HepG2 (cell line): ENCODE results near the gene CD58. TPM values are rescaled to one million over a fixed set of nuclear protein-coding genes. Genes with fewer than 3 reads are reported as not detected.

ENCODE experiments used
- AHDC1 ChIP-seq: sonication (generic); formaldehyde crosslinking; IDR thresholded peaks from 2 replicates; pipeline ENCODE4 v1.5.1; 2020; ENCODE audit warnings: mild to moderate bottlenecking, missing genetic modification reagents, borderline replicate concordance
- ASH2L ChIP-seq: fragments of 300-600, 200-600 bp; sonication (generic); IDR thresholded peaks from 2 replicates; pipeline ENCODE4 v1.7.0; 2017; ENCODE audit warnings: low read depth, mild to moderate bottlenecking, moderate library complexity, mixed read lengths, low read length; ENCODE audit not compliant: insufficient read length
- CHCHD3 ChIP-seq: sonication (generic); formaldehyde crosslinking; IDR thresholded peaks from 2 replicates; pipeline ENCODE4 v1.8.0; 2022; ENCODE audit warnings: mild to moderate bottlenecking, missing genetic modification reagents, moderate library complexity
- HNRNPL ChIP-seq: fragments of 200-400 bp; formaldehyde crosslinking; IDR thresholded peaks from 2 replicates; pipeline ENCODE4 v1.6.1; 2017; ENCODE audit warnings: mild to moderate bottlenecking, low read depth, low read length
- HOXD1 ChIP-seq: sonication (generic); formaldehyde crosslinking; IDR thresholded peaks from 2 replicates; pipeline ENCODE4 v1.5.0; 2020; ENCODE audit warnings: missing genetic modification reagents
- MXI1 ChIP-seq: IDR thresholded peaks from 3 replicates; pipeline ENCODE4 v1.6.1; 2012; ENCODE audit warnings: low read depth, low read length, inconsistent platforms, borderline replicate concordance
- NFIC ChIP-seq: IDR thresholded peaks from 2 replicates; pipeline ENCODE4 v1.6.1; 2012; ENCODE audit warnings: mild to moderate bottlenecking, low read length, inconsistent platforms
- PCBP2 ChIP-seq: fragments of 200-400 bp; formaldehyde crosslinking; optimal IDR thresholded peaks from 2 replicates; pipeline ENCODE3; 2018; ENCODE audit warnings: low read length, low read depth; ENCODE audit not compliant: poor library complexity, severe bottlenecking
- POLR2G ChIP-seq: fragments of 200-400 bp; formaldehyde crosslinking; IDR thresholded peaks from 2 replicates; pipeline ENCODE4 v1.6.1; 2018; ENCODE audit warnings: mild to moderate bottlenecking, low read depth, low read length, moderate library complexity
- RBFOX2 ChIP-seq: fragments of 200-400 bp; formaldehyde crosslinking; IDR thresholded peaks from 2 replicates; pipeline ENCODE4 v1.6.1; 2017; ENCODE audit warnings: low read depth, mild to moderate bottlenecking, low read length
- SYNCRIP ChIP-seq: fragments of 200-400 bp; formaldehyde crosslinking; IDR thresholded peaks from 2 replicates; pipeline ENCODE4 v1.6.1; 2018; ENCODE audit warnings: mild to moderate bottlenecking, low read depth, low read length; ENCODE audit not compliant: insufficient read depth
- TOPORS ChIP-seq: sonication (generic); formaldehyde crosslinking; IDR thresholded peaks from 2 replicates; pipeline ENCODE4 v1.8.0; 2023; ENCODE audit warnings: mild to moderate bottlenecking, missing genetic modification reagents
- ZBTB10 ChIP-seq: sonication (generic); formaldehyde crosslinking; IDR thresholded peaks from 2 replicates; pipeline ENCODE4 v1.4.0; 2020; ENCODE audit warnings: missing genetic modification reagents, borderline replicate concordance
- ZBTB14 ChIP-seq: sonication (generic); formaldehyde crosslinking; IDR thresholded peaks from 2 replicates; pipeline ENCODE4 v1.4.0; 2020; ENCODE audit warnings: missing genetic modification reagents
- ZKSCAN5 ChIP-seq: sonication (generic); formaldehyde crosslinking; IDR thresholded peaks from 2 replicates; pipeline ENCODE4 v1.5.1; 2020; ENCODE audit warnings: mild to moderate bottlenecking, missing genetic modification reagents
- ZNF550 ChIP-seq: sonication (generic); formaldehyde crosslinking; IDR thresholded peaks from 2 replicates; pipeline ENCODE4 v1.4.0; 2020; ENCODE audit warnings: mild to moderate bottlenecking, missing genetic modification reagents, borderline replicate concordance
- ZNF644 ChIP-seq: IDR thresholded peaks from 2 replicates; pipeline ENCODE4 v1.6.1; 2016; ENCODE audit warnings: low read depth
- ZNF678 ChIP-seq: sonication (generic); formaldehyde crosslinking; IDR thresholded peaks from 2 replicates; pipeline ENCODE4 v1.4.0; 2020; ENCODE audit warnings: mild to moderate bottlenecking, missing genetic modification reagents
- ZNF709 ChIP-seq: sonication (generic); formaldehyde crosslinking; IDR thresholded peaks from 2 replicates; pipeline ENCODE4 v1.5.0; 2020; ENCODE audit warnings: mild to moderate bottlenecking, missing genetic modification reagents
- polyA plus RNA-seq, 8 experiments: library from polyadenylated mRNA; depleted of rRNA in 3 of 8; stranded (reverse) in 7 of 8; unstranded in 1 of 8; fragments of >200 nt; fragmentation: Illumina TruSeq in 4 of 8; extraction: Trizol in 4 of 8; gene quantifications; 2 replicates each; pipeline versions ENCODE4 v1.2.1 to v1.2.3, GENCODE V29; 2011 to 2016; ENCODE audit warnings: low read depth in 4 of 8, missing spikeins in 1 of 8, mixed read lengths in 1 of 8; ENCODE audit not compliant: insufficient read depth in 1 of 8
- total RNA-seq, 5 experiments: library from RNA; depleted of rRNA; stranded (reverse); fragments of >200 nt; fragmentation: Illumina TruSeq; extraction: Trizol; gene quantifications; 2 replicates each; pipeline ENCODE4 v1.2.3, GENCODE V29; 2016; ENCODE audit warnings: low read depth in 1 of 5

The CD58 gene
- total and polyA plus RNA-seq, 2 of the 13 experiments (the other 11 are each of a cell fraction or from before 2014, with no cell fraction given), result 9.4 to 13.5 TPM

GRCh38 chr1:116466810-116467557, 103.8 kb downstream of the CD58 start (continued):
- TF ChIP-seq ZBTB10 (CRISPR knock-in tag) (no peak), PCBP2 (no peak), ZNF678 (no peak; the same call in 1 of the 2 replicates), TOPORS (CRISPR knock-in tag) (no peak), HNRNPL (no peak), AHDC1 (no peak), POLR2G (no peak), CHCHD3 (CRISPR knock-in tag) (no peak), ZNF550 (CRISPR knock-in tag) (no peak), ZBTB14 (no peak), NFIC (no peak), ZKSCAN5 (CRISPR knock-in tag) (no peak), HOXD1 (CRISPR knock-in tag) (no peak), RBFOX2 (peak; percentile 57), ZNF644 (CRISPR knock-in tag) (peak; percentile 90), ASH2L (no peak), ZNF709 (CRISPR knock-in tag) (no peak), MXI1 (no peak), SYNCRIP (no peak)
